Measurements from ENCODE around the gene PLEKHH2.
"Not testable (repeated sequence)": the region's sequence is repeated elsewhere in the genome, so short reads cannot be mapped to it uniquely, and the experiment has no call there.

Gene PLEKHH2

DNA sequence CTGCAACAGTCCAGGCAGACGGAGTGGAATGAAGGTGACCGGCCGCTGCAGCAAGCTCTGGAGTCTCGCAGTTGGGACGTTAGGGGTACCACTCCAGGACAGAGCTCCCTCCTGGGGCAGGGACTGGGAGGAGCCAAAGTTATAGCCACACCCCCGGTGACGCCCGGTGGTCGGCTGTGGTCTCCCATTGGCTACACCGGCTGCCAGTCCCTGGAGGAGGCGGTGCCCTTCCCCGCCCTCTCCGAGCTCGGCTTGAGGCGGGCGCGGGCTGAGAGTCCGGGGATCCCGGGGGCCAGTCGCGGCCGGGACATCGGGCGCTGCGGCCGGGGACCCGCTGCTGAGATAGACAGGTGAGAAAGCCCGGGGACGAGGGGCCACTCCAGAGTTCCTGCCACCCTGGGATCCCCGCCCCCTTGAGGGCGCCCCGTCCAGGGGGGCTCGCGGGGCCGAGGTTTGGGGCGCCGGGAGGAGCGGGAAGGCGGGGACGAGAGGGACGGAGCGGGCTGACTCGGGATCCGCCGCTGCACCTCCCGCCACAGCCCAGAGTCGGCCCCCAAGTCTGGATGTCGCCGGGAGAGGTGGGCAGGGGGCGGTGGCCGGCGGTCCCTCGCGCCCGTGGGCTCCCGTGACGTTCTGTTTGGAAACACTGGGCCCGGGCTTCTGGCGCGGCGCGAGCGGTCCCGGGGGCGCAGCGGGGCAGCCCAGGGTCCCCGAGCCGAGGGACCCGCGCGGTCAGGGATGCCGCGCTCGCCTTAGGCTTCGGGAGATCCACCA lies at the start of gene PLEKHH2:
Gene PLEKHH2, plus strand, starts transcription at position 231 of the 774 bp plus-strand sequence. CDS start 7,414 bp downstream, outside the sequence.
- DNase-seq, result peak; percentile 93 to 96

GRCh38 chr2:43592443-43592842 lies 44.6 kb upstream of the PLEKHH2 start:
- no peak for DNase-seq

DNA sequence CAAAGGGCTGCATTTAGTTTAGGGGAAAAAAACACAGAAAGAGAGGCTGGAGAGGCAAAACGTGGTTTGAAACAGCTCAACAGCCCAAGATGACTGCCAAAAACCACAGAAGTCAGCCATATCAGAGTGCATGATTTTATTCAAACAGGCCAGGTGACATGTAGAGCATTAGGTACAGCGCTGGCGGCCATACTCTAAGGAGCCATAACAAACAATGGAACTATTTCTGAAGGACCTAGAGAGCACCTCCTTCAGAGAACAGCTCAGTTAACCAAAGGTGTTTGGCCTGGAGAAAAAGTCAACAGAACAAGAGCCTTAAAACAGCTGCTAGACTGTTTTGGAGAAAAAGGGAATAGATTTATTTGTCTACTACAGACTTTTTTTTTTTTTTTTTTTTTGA lies 43.8 kb upstream of the PLEKHH2 start:
- no peak for DNase-seq

- DNase-seq, result no peak
Measured at GRCh38 chr2:43594875-43595274, 42.2 kb upstream of the PLEKHH2 start.

- peak; percentile 97 to 98 for DNase-seq
Measured at GRCh38 chr2:43595603-43596412, 41.3 kb upstream of the PLEKHH2 start, which contains the start of gene THADA. TSS of gene THADA (minus strand) at chr2:43596038. CDS start at chr2:43592392, 3,646 bp downstream.

DNA sequence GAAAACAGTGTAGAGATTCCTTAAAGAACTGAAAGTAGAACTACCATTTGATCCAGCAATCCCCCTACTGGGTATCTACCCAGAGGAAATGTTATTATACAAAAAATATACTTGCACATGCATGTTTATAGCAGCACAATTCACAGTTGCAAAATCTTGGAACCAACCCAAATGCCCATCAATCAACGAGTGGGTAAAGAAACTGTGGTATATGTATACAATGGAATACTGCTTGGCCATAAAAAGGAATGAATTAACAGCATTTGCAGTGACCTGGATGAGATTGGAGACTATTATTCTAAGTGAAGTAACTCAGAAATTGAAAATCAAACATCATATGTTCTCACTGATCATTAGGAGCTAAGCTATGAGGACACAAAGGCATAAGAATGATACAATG lies 36.5 kb upstream of the PLEKHH2 start:
- not testable (repeated sequence) for DNase-seq

DNA sequence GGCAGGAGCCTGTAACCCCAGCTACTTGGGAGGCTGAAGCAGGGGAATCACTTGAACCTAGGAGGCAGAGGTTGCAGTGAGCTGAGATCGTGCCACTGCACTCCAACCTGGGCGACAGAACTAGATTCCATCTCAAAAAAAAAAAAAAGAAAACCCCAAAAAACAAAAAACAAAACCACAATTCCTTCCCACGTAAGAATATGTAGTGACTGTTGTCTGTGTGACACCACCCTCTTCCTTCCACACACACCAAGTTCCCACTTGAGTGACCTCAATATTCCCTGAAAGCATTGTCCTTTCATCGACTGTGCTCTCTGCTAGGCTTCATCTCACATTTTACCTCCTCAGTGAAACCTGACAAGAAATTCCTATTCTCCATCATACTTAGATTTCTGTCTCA lies 32.4 kb upstream of the PLEKHH2 start:
- no peak for DNase-seq

DNA sequence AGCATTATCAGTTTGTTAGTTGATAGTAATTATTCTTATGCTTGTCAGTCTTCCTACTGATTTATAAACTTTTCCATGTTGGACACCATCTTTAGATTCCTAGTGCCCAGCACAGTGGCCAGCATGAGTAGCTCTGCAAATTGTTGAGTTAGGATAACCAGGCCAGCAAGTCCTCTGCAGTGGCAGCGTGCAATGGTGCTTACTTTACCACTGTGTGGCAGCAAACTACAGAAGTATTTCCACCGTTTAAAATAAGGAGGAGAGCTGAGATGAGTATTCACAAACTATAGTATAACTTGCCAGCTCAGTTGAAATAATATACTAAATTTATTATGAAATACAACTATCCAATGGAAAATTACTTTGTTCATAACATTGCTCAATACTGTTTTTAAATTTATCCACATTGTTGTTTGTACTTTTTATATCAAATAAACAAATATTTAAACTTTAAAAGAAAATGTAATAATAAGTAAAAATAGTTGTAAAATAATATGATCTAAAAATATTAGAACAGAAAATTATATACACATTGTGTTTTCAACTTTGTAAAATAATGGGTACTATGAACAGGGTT lies 31.9 kb upstream of the PLEKHH2 start:
- DNase-seq, result peak in 1 of 2 experiments; percentile 46

- no peak for DNase-seq
Measured at GRCh38 chr2:43605851-43606250, 31.2 kb upstream of the PLEKHH2 start.

- peak in 1 of 2 experiments; percentile 36 for DNase-seq
Measured at GRCh38 chr2:43609290-43609918, 27.7 kb upstream of the PLEKHH2 start.

- no peak for DNase-seq
Measured at GRCh38 chr2:43610361-43610760, 26.7 kb upstream of the PLEKHH2 start.

DNA sequence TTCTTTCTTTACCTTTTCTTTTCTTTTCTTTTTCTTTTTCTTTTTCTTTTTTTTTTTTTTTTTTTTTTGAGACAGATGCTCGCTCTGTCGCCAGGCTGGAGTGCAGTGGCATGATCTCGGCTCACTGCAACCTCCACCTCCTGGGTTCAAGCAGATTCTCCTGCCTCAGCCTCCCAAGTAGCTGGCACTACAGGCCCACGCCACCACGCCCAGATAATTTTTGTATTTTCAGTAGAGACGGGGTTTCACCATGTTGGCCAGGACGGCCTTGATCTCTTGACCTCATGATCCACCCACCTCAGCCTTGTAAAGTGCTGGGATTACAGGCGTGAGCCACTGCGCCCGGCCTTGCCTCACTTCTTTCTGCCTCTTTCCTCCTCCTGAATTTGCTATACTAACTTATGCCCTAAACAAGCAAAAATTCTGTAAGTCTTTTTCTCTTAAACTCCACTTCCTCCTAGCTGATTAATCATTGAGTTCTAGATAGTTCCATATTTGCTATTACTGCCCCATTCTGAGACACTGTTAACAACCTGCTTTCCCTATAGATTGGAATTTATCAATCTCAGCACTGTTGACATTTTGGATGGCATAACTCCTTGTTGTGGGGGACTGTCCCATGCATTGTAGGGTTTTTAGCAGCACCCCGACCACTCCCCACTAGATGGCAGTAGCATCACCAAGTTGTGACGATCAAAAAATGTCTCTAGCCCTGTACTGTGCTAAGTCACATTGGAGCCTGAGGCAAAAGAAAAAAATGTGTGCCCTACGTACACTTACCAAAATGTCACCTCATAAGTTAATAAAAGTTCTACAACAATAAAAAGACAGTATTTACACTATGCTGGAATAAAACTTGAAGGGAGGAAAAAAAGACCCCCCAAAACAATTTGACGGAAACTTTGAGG lies 24.8 kb upstream of the PLEKHH2 start:
- peak; percentile 82 to 83 for DNase-seq

GRCh38 chr2:43612944-43613343 lies 24.1 kb upstream of the PLEKHH2 start:
- no peak for DNase-seq

DNA sequence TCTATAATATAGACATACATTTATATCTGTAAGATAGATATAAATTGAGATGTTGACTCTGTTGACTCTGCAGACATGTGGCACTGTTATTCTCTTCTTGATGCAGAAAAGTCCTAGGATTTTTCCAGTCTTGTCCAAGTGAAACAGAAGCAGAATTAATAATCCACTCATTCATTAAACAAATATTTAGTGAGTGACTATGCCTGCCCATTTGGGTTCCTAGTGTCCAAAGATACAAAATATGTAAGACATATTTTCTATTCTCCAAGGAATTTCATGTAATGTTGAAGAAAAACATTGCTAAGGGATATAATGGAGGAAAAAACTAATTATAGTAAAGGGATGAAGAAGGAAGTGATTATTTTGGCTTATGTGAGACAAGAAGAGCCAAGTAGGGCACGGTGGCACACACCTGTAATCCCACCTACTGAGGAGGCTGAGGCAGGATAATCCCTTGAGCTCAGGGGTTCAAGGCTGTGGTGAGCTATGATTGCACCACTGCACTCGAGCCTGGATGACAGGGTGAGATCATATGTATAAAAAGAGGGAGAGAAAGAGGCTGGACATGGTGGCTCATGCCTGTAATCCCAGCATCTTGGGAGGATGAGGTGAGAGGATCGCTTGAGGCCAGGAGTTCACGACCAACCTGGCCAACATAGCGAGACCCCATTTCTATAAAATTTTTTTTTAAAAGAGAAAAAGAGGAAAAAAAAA lies 19.9 kb upstream of the PLEKHH2 start:
- DNase-seq, result no peak

DNA sequence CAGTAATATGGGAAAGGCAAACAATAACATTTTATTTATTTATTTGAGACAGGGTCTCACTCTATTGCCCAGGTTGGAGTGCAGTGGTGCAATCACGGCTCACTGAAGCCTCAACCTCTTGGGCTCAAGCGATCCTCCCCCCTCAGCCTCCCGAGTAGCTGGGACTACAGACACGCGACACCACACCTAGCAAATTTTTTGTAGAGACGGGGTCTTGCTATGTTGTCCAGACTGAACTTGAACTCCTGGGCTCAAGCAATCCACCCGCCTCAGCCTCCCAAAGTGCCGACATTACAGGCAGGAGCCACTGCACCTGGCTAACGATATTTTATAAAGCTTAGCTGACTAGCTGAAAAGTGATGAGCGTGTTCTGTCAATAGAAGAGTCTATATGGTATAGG lies 17.5 kb upstream of the PLEKHH2 start:
- DNase-seq, result no peak

DNA sequence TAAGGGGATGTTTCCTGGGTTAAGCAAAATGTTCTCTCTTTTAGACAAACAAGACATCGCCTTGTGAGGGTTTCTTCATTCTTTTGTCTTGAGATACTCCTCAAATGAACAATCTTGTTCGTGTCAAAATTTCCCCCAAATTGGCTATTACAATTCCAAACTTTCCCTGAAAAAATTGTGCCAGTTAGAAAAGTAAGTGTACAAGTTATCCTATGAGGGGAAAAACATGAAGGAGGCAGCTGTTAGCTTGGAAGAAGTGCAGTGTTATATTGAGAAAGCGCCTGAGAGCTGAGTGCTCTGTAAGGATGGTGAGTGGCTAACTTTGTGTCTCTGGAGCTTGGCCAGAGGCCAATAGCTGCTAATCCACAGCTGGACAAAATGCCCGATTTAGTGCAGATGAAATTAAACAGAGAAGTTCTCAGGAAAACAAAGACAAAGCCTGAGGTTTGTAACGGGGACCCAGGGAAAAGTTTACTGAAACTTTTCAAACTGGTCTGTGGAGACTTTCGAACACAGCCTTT lies 14.1 kb upstream of the PLEKHH2 start:
- no peak for DNase-seq

- DNase-seq, result no peak
Measured at GRCh38 chr2:43631618-43632317, 5.3 kb upstream of the PLEKHH2 start.

DNA sequence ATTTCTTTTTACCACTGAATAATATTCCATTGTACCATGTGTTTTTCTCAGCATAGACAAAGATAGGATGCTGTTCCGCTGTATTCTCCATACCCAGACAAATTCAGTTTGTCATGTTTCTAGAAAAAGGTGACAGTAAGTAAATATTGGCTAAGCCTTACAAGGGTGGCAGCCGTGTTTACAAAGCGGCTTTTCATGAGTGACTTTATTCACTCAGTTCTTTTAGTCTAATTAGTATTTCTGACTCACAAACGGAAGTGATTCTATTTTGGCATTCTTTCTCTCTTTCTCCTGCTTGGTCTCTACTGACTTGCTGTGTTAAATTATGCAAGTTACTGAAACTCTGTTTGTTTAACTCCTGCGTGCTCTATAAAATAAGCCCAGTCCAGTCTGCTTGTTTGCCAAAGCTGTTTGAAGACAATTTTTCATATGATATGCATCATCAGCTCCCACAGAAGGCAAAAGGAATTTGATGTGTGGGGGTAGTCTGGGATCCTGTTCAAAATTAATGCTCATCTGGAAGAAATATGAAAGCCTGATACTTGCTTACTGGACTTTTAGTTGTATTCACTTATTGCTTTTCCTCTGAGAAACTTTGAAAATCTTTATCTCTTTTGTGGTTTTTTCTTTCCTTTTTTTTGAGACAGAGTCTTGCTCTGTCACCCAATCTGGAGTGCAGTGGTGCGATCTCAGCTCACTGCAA lies 2.3 kb upstream of the PLEKHH2 start:
- no peak for DNase-seq

DNA sequence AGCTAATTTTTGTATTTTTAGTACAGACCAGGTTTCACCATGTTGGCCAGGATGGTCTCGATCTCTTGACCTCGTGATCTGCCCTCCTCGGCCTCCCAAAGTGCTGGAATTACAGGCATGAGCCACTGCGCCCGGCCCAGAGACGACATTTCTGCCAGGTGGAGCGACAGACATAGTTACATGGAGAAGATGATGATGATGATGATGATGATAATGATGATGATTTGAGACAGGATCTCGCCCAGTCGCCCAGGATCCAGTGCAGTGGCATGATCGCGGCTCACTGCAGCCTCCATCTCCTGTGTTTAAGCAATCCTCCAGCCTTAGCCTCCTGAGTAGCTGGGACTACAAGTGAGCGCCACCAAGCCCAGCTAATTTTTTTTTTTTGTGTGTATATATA lies 907 bp upstream of the PLEKHH2 start:
- not testable (repeated sequence) for DNase-seq

- peak in 1 of 2 experiments; percentile 42 for DNase-seq
Measured at GRCh38 chr2:43636621-43637020, 439 bp upstream of the PLEKHH2 start.

Data from activated T-cell treated with anti-CD3 and anti-CD28 coated beads, Interleukin-2, amount 50 U/mL, for 48 hours (primary cell).